Stimulated activated CD8-positive, alpha-beta memory T cell treated with anti-CD3 and anti-CD28 coated beads, Interleukin-12 subunit alpha, Interleukin-12 subunit beta, amount 100 ng/mL, for 24 hours (primary cell): ENCODE results near the gene RAB17.

Experiments
- DNase-seq: peaks from one replicate; pipeline ENCODE4 v3.0.0-alpha.2; 2020; ENCODE audit errors: extremely low read depth

Gene RAB17, protein sequence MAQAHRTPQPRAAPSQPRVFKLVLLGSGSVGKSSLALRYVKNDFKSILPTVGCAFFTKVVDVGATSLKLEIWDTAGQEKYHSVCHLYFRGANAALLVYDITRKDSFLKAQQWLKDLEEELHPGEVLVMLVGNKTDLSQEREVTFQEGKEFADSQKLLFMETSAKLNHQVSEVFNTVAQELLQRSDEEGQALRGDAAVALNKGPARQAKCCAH

DNA sequence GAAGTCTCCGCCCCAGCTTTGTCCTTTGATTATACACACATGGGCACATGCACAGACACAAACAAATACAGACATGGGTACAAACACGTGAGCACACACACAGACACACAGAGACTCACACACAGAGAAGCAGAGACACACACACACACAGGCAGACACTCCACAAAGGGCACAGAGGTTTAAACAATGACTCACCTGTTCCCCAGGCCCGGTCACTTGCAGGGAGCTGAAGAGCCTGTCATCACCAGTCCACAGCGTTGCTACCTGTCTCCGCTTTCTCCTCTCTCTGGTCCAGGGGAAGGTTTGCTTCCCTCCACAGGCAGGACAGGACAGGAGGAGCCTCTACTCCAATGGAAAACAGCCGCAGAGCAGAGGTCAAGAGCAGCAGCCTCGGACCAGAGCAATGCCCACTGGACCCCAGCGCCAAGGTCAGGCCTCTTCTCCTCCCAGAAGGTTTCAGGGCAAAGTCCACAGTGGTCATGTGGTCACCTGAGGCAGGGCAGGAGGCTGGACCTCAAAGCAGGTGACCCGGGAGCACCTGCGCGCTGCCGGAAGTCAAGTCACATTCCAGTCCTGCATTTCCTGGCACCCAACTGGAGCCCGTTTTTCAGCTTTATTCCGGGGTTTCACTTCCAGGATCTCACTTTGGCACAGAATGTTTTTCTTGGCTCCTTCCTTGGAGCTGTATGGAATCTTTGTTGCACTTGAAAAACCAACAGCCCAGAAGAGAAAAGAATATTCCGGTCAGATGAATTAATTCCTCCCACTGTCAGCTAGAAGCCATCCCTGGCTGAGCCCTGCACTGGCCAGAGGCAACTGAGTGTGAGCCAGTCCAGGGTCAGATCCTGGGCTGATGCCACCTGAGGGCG lies at the start of gene RAB17:
TSS of gene RAB17 (minus strand) at position 463 of the 869 bp plus-strand sequence. CDS start 4,580 bp downstream, outside the sequence.
- no peak for DNase-seq

DNA sequence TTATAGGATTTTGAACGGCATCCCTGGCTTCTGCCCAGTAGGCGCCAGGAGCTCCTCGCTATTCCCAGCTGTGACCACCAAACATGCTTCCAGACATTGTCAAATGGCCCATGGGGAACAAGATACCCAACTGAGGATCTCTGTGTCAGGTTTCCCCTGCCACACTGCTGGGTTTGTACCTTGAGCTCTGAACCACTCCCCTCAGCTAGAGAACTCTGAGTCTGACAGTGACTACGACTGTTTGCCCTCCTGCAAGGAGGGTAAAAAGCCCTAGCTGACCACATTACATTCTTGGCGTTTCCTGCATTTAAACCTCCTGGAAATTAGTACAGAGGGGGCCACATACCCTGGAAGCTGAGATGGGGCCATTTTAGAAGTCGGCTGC lies 49.3 kb upstream of the RAB17 start:
- no peak for DNase-seq

DNA sequence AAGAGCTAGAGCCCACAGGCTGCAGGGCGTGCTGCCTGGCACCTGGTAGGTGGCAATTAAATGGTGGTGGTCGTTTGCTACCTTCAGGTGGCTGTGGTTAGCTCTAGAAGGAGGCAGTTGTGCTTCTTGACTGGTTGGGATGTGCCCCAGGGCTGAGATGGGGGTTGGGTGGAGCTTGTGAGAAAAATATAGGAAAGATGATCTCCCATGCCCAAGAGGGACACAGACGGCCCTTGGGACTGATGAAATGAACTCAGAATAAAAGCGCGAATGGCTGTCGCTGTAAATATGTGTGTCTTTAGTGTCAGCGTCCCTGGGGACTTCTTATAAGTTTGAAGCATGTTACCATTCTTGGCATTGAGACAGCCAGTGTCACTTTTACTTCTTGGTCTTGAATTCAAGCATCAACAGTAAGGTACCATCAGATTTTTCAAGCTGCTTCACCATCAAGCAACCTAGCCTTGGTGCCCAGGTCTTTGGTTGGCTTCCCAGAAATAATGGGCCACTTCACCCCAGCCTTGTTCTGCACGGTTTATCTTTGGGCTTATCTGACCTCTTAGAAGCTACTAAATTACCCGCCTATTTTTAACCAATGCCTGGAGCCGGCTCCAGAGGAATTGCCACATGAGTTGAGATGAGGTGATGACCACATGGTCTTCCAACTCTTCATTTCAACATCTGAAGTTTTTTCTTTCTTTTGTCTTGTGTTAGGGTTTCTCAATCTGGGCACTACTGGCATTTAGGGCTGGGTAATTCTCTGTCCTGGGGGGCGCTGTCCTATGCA lies 48.7 kb upstream of the RAB17 start:
- DNase-seq = no peak

DNA sequence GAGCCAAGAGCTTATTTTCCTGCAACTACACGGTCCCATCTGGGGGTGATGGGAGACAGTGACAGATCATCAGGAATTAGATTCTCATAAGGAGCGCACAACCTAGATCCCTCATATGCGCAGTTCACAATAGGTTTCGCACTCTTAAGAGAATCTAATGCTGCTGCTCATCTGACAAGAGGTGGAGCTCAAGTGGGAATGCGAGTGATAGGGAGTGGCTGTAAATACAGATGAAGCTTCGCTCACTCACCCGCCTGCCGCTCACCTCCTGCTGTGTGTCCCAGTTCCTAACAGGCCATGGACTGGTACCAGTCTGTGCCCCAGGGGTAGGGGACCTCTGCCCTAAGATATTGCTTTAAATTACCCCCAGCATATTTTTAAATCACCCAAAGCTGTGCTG lies 47.6 kb upstream of the RAB17 start:
- DNase-seq = no peak

DNA sequence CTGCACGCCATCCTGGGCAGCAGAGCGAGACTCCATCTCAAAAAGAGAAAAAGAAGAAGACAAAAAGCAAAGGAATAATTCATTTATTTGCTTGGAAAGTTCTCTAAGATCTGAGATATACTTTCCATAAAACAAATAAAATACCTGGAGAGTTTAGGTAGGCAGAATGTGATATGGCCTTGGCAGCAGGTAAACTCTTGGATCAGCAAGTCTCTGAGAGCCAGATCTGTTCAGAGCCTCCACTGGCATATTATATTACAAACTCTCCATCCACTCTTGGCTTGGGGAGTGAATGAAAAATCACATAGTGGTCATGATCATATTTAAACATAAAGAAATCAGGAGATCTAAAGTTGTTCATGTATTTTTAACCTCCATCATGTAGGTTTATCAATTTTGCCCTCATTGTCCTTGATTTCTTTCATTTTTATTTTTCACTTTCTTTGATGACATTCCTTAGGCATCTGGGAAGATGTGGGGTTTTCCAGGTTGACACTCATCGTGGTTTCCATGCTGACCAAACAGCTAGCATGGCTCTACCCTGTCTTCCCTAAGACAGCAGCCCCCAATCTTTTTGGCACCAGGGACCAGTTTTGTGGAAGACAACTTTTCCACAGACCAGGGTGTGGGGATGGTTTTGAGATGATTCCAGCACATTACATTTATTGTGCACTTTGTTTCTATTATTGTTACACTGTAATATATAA lies 47.0 kb upstream of the RAB17 start:
- DNase-seq = no peak

DNA sequence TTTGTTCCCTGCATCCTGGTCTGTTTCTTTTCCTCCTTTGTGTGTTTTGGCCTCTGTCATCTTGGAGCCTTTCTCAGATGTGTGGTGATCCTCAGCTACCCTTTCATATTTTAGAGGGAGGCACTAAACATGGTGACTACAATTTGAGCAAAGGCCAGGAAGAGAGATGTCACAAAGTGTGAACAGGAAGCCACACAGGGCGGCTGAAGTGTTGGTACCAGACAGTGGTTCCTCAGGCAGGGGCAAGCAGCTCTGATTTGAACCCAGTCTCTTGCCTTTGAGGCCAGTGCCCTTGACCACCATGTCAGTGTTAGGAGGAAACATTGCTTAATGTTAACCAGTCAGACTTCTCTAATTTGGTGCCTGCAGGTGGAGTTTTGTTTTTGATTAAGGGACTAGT lies 46.0 kb upstream of the RAB17 start:
- no peak for DNase-seq

DNA sequence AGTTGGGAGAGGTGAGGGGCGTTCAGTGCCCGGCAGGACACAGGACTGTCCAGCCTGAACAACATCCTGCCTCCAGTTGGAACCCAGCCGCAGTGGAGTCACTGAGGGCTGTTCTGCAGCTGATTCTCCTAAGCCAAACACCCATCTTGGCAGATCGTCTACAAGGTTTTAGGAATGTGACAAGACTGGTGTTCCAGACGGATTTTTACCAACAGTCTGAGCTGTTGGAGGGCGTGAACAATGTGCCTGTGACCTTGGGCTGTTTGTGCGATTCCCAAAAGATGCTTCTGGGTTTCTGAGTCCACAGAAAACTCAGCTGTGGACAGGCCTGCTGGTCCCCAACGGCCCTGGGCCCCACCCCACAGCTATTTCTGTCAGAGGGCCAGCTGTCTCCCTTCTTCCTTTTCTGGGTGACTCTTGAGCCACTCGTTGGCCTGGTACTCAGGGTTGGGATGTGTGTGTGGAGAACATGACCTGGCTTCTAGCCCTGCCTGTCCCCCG lies 42.6 kb upstream of the RAB17 start:
- DNase-seq = no peak

DNA sequence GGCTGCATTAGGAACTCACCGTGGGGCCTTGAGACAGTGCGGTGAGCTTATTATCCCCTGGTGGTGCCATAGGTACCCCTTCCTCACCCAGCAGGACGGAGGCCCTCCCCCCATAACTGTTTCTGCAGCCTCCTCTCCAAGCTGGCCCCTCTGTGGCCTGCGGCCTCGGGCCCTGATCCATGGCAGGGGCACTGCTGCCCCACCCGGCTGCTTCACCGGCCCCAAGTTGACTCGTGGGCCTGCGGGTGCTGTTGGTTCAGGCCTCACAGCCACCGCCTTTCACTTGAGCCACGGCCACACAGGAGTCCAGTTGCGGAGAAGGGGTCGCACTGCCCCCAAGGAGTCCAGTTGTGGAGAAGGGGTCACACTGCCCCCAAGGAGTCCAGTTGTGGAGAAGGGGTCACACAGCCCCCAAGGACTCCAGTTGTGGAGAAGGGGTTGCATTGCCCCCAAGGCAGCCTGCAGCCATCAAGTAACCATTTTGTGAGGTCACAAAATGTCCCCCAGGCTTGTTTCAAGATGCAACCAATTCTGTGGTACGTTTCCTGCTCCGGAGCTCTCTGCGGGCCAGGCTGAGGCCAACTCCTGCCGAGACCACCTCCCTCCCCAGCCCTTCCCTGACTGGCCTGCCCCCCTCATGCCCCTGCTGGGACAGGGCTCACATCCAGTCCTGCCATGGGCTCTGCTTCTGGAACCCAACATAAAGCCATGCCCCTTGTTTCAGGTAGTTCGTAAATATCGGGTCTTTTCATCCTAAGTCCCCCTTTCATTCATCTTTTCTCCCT lies 41.5 kb upstream of the RAB17 start:
- no peak for DNase-seq

DNA sequence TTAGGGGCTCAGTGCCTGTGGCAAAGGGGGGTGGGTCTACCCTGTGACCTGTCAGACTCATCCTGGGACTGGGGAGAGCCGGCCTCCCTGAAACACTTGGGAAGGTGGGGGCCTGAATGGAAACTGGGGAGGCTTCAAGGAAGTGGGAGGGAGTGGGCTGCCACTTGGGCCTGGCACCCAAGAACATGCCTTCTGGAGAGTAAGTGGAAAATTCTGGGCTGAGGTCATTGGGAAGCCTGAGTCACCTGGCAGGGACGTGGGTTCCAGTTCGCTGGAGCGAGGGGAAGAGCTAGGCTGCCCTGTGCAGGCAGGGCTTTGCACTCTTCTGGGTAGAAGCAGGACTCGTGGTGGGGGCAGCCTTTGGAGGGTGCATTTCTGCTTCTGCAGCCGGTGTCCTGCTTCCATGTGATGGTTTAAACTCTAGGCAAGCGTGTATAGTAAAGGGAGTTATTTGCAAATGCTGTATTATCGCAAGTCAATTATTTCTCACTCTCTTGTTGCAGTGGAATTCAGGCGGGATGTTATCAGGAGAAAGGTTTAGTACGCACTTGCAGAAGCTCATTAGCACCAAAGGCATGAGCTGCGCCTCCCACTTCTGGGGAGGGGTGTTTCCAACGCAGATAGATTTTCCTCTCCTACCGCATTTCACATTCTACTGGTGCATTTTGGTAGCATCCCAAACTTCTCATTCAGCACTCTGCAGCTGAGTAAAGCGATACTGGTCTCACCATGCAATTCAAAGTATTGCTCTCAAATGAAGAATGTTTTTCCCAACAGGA lies 40.7 kb upstream of the RAB17 start:
- no peak for DNase-seq

DNA sequence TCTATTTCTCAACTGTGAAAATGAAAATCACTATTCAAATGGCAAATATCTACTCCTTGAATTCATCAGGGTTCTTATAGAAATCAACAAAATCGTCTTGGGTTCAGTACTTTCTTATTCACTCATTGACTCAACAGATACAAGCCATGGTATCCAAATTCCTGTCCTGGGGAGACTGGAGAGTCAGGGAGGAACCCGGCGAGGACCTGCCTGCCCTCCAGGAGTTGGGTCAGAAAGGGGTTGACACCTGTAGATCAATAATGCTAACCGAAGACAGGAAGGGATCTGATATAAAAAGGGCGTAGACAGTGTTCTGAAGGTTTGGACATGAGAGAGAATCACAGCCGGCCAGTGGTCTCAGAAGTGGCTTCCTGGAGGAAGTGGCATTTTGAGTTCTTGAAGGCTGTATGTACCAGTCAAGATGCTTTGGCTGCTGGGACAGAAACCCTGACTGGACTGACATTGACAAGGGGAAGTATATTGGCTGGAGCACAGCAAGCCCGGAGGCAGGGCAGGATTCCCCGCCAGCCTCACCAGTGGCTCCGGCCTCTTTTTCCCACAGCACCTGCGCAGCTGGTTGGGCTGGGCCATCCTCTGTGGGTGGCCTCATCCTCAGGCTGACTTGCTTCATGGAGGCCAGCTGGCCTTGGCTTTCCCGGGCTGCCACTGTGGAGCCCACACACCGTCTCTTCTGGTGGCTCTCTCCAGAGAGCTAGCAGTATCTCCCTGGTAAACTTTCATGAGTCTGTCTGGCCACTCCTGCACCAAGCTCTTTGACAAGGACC lies 39.9 kb upstream of the RAB17 start:
- DNase-seq = no peak

DNA sequence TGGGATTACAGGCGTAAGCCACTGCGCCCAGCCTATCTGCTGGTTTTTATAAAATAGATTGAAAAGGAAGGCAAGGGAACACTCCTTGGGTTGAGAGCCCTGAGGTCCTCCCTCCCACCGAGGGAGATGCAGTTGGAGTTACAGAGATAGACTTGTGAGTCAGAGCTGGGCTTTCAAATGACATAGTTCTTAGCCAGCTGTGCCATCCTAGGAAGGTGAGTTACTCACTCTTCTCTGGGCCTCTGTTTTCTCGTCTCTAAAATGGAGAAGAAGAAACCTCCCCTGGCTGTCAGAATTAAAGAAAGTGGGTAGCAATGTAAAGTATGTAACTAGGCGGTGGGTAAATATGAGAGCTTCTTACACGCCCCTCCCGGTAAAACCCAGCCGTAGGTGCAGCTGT lies 39.2 kb upstream of the RAB17 start:
- no peak for DNase-seq

DNA sequence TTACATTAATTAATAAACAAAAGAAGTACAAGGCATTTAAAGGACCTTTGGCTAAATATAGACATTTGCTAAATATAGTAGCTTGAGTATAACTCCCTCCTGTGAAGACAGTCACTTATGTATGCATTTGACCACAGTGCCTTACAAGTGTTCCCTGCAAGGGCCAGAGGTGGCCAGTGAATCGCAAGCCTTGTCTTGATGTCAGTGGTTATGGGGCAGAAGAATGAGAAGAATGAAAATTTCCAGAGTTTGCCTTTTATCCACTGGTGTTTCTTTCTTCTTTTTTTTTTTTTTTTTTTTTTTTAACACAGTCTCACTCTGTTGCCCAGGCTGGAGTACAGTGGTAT lies 38.6 kb upstream of the RAB17 start:
- no peak for DNase-seq

DNA sequence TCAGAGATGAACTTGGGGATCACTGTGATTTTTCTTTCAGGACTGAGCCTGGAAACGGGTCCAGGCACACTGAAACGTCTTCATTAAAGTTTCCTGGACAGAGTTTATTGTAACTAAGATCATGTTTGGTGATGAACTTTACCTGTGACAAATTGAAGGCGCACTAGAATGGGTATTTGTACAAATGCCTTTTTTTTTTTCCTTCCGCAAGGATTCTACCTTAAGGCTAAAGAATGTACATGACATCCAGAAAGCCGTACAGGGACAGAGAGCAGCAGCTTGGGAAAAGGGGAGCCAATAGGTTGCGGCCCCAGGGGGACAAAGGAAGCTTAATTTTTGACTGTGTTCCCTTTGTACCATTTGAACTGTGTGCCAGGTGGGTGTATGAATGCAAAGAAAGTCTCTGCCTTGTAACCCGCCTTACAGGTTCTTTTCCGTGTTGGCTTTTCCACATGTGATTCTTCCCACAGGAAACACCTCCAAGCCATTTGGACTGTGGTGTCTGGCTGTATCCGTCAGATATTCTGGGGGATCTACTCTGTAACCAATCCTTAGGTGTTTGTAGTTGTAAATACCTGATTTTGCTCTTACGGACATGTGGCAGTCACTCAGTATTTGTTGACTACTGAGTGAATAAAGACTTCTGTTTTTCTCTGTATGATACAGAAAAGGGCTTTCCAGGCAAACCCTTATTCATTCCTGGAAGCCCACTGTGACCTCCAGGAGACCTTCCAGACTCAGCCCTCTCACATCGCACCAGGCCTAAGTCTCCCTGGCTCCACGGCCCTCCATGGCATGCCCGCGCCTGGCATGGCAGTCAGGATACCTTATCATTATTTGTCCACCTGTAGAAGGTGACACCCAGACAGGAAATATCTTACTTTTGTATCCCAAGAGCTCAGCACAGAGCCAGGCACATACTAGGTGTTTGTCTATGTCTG lies 38.0 kb upstream of the RAB17 start:
- DNase-seq = no peak

DNA sequence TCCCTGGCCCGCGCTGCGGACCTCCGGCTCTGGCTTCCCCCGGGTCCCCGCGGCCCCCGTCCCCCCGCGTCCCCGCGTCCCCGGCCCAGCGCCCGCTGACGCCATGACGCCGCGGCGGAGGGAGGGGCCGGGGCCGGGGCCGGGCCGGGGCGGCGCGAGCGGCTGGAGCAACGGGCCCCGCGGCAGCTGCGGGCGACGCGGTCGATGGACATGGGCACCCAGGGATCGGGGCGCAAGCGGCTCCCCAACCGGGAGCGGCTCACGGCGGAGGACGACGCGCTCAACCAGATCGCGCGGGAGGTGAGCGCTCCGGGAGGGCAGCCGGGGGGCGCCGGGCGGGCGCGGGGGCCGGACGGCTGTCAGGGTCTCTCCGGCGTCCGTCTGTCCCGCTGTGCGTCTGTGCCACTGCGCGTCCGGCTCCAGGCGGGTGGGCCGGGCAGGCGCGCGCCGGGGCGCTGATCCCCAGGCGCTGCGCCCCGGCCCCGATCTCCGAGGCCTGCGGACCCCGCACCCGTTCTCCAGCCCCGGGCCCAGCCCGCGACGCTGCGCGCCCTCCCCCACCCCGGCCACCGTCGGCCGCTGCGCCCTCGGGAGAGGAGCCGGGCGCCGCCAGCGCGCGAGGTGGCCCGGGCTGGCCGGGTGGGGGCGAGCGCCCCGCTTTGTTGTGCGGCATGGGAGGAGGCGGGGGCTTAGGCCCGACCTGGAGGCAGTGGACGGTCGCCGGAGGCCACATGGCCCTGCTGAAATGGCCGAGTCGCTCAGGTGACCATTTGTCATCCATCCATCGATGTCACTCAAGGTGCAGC lies 37.1 kb upstream of the RAB17 start, which contains the start of gene LRRFIP1:
TSS of gene LRRFIP1 (plus strand) at position 147 of the 806 bp plus-strand sequence. CDS start at position 205, 58 bp downstream.
- no peak for DNase-seq

DNA sequence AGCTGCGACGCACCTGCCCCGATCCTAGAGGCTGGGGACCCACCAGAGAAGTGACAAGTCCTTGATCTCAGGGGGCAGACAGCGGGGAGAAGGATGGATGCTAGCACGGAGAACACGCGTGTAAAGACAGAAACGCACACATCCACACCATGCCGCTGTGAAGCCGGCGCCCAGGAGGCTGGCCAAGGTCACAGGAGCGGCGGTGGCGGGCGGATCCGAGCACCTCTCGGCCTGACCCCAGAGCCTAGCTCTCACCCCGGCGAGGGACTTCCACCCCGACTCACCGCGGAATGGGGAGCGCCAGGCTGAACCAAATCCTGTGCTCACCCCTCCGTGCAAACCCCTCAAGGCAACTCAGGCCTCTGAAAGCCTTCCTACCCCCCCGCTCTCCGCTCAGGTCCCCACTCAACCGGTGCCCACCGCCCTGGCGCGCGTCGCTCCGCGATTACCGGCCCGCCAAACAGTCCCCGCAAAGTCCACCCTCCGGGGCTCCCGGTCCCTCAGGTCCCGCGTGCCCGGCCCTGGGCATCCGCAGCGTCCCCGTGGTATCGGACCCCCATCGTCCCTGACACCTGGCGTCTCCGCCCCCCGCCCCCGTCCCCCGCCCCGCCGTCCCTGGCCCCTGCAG lies 36.4 kb upstream of the RAB17 start:
- DNase-seq = no peak

DNA sequence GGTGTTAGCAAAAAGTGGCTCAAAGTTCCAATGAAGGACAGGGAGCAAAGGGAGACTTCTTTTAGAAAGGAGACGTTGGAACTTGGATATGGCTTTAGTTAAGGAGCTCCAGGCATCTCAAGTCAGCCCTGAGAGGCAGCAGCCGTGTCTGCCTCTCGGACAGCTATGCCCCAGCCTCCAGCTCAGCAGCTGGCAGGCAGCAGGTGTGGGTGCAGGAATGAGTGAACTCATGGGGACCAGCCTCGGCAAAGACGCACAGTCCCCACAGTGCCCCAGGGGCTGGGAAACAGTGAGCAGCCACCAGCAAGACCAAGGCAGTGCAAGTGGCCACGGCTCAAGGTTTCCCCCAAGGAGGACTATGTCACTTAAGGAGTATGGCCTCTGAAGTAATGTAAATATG lies 35.2 kb upstream of the RAB17 start:
- DNase-seq = no peak

DNA sequence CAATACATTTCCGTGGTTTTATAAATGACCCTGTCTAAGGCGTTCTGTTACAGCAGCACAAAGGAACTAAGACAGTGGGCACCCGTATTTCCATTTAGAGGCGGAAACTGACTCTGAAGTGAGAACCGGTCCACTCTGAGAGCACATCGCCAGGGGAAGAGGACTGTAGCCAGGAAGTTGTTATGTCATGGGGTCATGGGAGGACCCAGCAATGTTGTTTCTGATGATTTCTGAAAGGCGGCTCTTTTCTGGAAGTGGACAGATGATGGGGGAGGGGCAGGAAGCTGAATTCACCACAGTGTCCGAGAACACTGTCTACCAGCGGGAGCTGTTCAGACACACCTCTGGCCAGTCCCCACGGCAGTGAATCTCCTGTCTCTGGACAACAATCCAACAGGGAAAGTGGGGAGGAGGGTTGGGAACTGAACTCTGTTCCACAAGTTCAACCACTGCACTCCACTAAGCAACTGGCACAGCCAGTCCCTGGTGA lies 34.7 kb upstream of the RAB17 start:
- DNase-seq = no peak
